D721Med (cell line): Measurements from ENCODE around the gene TMEM178B.

Experiments used
- DNase-seq: peaks from one replicate; pipeline ENCODE4 v3.0.0; 2011; ENCODE audit warnings: low spot score; ENCODE audit not compliant: insufficient read length
- FAIRE-seq: peaks from 2 replicates; lab custom pipeline; 2011; peaks lifted over from hg19 to GRCh38; lab: Jason Lieb, UNC
- CTCF ChIP-seq: IDR thresholded peaks from 2 replicates; pipeline ENCODE4 v1.5.1; 2012; ENCODE audit warnings: mild to moderate bottlenecking, control low read depth; ENCODE audit not compliant: insufficient read depth; ENCODE audit errors: missing control alignments

TMEM178B gene

GRCh38 chr7:141348728-141349127 is 274.9 kb downstream of the TMEM178B start:
- no peak for DNase-seq
- FAIRE-seq, result no peak
- no peak for TF ChIP-seq CTCF

- DNase-seq (no peak), FAIRE-seq (no peak)
- no peak for TF ChIP-seq CTCF
Observed at GRCh38 chr7:141349338-141349737, 275.5 kb downstream of the TMEM178B start.

- no peak for FAIRE-seq
- no peak for DNase-seq
- no peak for TF ChIP-seq CTCF
Observed at GRCh38 chr7:141349804-141350203, 275.9 kb downstream of the TMEM178B start.

- no peak for DNase-seq
- FAIRE-seq, result no peak
Observed at GRCh38 chr7:141351175-141351574, 277.3 kb downstream of the TMEM178B start.

GRCh38 chr7:141352955-141353354 is 279.1 kb downstream of the TMEM178B start:
- no peak for TF ChIP-seq CTCF
- FAIRE-seq (no peak), DNase-seq (no peak)

More at GRCh38 chr7:141351175-141351574, 277.3 kb downstream of the TMEM178B start:
- no peak for TF ChIP-seq CTCF

GRCh38 chr7:141354251-141354650 is 280.4 kb downstream of the TMEM178B start:
- DNase-seq (no peak), FAIRE-seq (no peak)
- TF ChIP-seq CTCF, result no peak

- no peak for TF ChIP-seq CTCF
- no peak for DNase-seq
- no peak for FAIRE-seq
Observed at GRCh38 chr7:141355032-141355431, 281.2 kb downstream of the TMEM178B start.
